Ramos (cell line): ENCODE data around the gene ITGB8.

ENCODE experiments used
- in situ Hi-C: fragments of 300-500 bp; cut with MboI; formaldehyde crosslinking; loops from one replicate; pipeline ENCODE4 v1.14.3; 2022; ENCODE audit warnings: low sequenced_read_pairs; ENCODE audit not compliant: unreplicated experiment

Gene ITGB8

DNA sequence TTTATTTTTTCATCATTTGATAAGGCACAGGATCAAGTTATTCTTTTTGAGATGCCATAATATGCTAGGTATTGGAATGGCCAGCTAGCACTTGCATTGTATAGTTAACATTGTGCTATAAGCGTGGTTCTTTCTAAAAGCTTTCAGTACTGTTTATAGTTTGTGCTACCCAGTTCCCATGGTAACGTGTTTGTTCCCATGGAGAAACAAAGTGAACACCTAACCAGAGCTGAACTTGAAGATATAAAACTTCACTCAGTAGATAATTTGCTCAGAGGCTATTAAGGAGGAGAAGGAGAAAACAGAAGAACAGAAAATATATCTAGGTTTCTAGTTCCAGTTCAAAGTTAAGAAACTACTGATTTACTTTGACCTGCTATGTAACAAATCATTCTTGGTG, 23.6 kb upstream of the ITGB8 start:
- in situ Hi-C loops = no loop called here

DNA sequence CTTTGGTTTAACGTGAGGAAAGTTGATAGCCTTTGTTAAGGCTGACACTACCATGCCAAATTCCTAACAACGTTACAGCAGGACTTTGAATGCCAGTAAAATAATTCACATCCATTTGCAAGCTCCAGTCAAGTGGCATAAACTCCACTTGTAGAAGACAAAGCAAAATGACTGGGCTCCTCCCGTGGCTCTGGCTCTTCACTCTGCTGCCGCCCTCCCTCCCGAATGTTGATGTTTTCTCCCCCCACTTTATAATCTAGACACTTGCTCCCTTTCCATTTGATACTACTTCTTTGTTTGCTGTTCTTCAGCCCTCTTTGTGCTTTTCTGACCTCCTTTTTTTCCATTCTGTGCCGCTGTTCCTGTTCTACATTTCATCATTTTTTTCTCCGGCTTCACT, 22.8 kb upstream of the ITGB8 start:
- in situ Hi-C loops = no loop called here

DNA sequence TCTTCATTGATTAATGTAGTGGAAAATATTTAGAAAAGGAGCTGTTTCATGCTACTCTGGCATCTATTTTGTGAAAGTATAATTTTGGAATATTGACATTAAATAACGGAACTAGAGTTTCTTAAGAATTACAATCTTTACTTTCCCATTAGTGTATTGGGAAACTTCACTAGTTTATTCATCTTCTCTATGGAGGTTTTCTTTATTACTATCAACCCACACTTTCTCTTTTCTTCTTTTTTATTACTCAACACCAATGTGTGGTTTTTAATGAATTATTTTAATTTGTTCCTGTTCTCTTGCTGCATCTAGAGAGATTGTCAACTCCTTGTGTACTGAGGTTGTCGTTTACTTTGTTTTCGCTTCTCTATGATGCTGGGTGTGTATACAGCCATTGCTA, 20.4 kb upstream of the ITGB8 start:
- in situ Hi-C loops = no loop called here

DNA sequence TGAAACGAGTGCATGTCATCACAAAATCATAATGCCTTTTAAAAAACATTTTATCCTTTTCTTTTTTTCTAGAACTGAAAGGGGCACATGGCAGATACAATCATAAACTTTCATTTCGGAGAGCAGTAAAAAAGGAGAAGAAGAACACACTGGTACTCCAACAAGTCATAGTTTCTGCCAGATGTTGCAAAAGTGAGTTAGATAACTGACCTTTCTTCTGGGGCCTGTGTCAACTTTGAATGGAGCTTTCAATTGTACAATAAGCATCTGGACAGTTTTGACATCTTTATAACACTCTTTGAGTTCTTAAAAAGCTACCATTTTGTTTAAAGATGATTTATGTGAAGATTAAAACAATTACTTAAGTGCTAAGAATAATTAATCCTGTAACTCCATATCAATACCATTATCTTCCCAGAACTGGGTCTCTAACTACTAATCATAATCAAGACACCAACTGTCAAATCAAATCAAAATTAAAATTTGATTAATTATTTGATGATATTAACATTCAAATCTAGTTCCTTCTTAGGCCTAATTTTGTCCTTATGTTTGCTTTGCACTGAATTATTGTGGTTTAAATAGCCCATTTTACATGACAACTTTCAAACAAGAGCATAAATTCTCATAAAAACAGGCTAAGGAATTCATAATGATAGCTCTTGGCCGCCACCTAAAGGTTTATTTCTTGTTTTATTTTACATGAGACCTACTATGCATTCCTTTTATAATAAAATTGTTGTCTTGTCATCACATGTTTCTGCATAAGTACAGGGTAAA, 19.5 kb upstream of the ITGB8 start:
- in situ Hi-C loops = no loop called here

DNA sequence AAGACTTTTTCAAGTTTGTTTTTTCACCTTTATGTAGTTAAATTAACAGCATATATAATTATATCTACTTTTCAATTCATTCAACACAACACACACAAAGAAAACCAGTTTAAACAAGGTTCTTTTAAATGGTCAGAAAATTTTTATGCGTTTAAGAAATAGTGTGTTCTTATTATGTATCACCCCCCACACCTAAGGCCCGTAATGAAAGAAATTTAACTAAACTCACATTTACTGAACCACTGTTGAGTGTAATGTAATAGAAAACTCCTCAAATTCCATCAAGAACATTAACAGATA, 19.0 kb upstream of the ITGB8 start:
- in situ Hi-C loops = no loop called here

DNA sequence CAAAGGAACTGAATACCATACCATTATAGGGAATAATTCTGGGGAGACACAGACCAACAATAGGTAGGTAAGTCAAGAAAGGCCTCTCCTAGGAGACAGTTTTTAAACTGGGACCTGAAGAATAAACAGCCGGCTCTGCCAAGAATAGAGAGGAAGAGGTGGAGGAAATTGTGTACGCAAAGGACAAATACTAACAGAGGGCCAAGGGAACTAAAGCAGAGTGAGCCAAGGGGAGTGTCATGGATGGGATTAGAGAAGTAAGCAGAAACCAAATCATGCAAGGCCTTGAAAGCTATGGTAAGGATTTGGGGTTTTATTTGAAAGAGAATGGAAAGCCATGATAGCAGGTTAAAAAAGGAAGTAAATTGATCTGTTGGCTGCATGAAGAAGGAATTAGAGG, 18.1 kb upstream of the ITGB8 start:
- in situ Hi-C loops = no loop called here

DNA sequence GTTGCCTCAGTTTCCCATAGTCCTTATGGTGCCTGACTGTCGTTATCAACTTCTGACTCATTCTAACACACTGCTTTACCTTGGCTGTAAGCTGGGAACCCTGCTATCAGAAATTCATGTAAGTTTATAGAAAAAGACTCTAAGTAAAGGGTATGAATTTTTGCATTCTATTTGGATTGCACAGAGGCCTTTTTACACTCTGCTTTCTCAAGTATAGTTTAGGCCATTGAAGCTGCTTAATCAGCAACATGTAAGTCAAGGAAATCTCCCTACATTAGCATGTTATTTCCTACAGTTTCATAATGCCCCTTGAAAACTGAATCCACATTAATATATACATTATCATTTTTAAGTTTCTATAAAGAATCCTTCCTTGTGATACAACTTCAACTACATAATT, 17.1 kb upstream of the ITGB8 start:
- in situ Hi-C loops = no loop called here

DNA sequence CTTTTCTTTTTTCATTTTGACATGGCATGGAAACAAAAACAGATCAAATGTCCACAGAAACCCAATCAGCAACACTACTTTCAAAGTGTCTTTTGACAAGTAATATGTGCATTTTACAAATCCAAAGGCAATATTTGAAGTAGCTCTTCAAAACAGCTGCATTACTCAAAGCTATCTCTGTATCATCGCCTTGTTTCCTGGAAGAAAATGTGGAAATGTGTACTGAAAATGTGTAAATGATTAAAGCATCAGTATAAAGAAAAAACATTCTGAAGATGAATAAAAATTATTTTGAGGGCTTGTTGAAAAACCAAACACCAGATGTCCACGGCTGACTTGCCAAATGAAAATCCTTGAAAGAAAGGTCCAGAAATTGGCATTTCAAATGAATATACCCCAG, 16.5 kb upstream of the ITGB8 start:
- in situ Hi-C loops = no loop called here

DNA sequence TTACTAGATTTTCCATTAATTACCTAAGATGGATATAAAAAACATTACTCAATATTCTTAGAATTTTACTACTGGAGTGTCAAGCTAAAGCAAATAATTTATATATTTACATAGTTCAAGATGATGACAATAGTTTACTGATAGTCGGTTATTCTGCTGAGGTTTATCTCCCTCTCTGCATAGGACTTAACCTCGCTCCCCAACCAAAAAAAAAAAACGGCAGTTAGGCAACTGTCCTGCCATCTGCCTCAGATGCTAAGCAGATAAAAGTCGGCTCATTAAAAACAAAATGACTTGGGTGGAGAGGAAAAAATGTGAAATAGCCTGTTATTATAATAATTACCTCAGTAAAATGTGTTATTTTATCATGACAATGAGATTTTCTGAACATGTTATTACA, 14.0 kb upstream of the ITGB8 start:
- in situ Hi-C loops = no loop called here

DNA sequence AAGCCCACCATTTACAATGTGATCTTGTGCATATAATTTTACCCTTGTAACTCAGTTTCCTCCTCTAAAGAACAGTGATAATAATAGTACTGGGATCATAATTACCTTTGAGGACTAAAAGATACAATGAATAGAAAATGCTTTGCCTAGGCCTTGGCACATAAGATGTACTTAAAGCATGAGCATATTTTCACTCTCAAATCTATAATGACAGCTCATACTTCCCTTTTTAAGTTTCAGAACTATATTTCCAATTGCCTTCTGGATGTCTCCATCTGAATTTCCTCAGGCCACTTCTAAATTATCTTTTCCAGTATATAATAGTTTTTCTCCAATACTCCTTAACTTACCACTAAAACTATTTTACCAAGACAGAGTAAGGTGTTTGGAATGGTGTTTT, 13.3 kb upstream of the ITGB8 start:
- in situ Hi-C loops = no loop called here

DNA sequence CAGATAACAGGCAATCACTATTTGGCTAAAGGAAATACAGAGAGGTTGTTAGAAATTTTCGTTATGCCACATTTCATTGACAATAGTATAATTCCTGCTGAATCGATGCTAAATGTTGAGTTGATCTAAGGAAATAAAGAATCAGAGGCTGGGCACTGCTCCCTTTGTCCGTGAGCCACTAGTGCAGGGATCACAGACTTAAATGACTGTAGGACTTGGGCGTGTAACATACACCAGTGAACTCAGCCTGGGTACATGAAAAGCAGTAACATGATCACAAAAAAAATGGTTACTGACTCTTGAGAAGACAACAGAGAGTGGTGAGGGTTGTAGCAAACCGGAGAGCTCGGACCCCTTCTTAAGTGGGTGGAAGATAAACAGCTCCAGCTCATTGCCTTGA, 11.8 kb upstream of the ITGB8 start:
- in situ Hi-C loops = no loop called here

DNA sequence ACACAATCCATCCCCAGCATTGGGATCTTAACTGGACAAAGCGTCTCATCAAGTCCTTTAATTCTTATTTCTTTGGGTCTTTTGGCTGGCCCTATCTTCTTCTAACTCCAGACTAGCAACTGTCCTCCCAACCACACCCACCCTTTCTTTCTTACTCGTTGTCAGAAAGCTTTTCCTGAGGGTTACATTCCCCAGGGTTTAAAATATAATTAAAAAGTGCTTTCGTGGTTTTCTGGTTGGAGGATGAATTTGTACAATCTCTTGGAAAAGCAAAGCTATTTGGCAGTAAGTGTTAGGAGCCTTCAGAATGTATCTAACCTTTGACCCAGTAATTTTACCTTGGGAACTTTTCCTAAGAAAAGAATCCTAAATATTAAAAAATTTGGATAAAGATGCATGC, 10.4 kb upstream of the ITGB8 start:
- in situ Hi-C loops = no loop called here

DNA sequence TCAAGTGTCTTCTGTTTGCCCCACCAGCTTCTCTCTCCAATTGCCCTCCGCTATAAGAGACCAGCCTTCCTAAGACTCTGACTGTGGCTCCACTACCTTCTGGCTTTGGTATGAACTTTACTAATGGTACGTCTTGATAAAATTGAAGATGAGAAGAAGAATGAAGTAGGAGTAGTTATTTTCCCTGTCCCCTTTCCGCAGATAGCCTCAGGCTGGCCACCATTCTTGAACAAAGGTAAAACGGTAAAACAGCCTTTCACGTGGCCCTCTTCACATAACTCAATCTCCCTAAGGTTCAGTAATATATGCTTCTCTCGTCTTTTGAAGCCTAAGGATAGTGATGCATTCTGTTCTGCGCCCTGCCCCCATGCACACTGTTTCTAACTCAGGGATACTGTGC, 9.9 kb upstream of the ITGB8 start:
- in situ Hi-C loops = no loop called here

DNA sequence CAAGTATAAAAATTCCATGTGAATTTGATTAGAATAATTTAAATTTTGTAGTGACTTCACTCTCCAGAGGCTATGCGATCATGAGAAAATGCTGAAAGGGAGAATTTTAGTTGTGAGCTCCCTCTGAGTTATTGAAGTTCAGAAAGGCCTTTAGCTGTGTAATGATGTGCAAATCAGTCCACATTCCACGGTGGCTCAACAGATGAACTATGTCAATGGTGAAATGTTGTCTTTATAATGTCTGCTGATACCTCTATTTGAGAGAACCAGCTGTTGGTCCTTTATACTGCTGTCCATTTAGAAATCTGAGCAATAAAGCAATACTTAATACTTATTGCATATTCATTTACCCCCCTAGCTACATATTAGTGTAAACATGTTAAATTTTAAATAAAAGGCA, 7.1 kb upstream of the ITGB8 start:
- in situ Hi-C loops = no loop called here

DNA sequence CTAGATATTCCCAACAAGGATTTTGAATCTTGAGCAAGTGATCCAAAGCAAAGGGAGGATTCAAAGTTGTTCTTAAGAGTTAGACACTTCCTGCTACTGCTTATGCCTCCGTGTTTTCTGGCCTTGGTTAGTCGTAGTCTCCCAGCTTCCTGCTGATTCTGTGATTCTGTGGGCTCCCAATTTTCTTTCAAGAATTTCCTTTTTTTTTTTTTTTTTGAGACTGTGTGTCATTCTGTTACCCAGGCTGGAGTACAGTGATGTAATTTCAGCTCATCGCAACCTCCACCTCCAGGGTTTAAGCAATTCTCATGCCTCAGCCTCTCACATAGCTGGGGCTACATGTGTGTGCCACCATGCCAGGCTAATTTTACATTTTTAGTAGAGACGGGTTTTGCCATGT, 4.4 kb upstream of the ITGB8 start:
- in situ Hi-C loops = no loop called here

DNA sequence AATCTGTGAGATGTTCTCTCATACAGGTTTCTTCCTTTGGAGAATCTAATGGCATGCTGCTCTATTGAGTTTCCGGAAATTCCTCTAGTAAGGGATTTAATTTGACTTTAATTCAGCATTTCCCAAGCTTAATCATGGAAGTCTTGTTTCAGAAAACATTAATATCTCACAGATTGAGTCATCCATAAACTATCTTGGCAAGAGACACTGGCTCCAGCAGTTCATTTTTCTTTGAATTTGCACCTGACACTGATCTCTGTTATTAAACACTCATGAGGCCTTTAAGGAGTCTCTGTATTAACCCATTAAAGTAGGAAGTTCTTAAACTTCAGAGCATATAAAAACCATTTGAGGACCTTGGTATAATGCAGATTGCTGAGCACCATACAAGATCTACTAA, 3.6 kb upstream of the ITGB8 start:
- in situ Hi-C loops = no loop called here

DNA sequence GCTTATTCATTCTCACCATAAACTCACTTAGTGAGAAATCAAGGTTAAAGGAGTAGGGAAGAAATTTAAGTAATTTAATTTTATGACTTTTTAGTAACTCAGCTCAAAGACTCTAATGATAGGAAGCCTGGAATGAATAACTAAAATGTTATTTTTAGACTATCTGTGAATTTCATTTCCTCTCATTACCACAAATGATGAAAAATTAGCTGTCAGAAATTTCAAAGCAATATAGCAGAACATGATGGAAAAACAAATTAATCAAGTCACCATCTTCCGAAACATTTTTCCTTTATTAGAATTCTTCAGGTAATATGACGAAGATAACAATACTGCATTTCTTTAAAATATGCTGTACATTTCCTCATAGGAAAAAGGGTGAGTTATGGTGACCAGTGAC, 2.7 kb upstream of the ITGB8 start:
- in situ Hi-C loops = no loop called here

DNA sequence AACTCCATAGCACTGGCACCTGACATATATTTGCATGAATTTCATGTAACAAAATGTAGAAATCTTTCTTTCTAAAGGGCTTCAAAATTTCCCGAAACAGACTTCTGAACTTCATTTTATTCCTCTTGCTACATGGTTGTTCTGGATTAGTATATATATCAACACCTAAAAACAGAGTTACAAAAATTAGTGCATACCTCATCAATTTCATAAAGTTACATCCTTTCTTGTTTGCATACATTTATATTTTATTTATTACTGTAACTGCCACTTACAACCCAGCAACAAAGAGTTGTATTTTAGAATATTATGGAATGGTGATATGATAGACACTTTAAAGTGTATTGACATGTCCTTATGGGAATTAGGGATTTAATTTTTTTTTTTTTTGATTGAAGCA, 2.0 kb upstream of the ITGB8 start:
- in situ Hi-C loops = no loop called here

DNA sequence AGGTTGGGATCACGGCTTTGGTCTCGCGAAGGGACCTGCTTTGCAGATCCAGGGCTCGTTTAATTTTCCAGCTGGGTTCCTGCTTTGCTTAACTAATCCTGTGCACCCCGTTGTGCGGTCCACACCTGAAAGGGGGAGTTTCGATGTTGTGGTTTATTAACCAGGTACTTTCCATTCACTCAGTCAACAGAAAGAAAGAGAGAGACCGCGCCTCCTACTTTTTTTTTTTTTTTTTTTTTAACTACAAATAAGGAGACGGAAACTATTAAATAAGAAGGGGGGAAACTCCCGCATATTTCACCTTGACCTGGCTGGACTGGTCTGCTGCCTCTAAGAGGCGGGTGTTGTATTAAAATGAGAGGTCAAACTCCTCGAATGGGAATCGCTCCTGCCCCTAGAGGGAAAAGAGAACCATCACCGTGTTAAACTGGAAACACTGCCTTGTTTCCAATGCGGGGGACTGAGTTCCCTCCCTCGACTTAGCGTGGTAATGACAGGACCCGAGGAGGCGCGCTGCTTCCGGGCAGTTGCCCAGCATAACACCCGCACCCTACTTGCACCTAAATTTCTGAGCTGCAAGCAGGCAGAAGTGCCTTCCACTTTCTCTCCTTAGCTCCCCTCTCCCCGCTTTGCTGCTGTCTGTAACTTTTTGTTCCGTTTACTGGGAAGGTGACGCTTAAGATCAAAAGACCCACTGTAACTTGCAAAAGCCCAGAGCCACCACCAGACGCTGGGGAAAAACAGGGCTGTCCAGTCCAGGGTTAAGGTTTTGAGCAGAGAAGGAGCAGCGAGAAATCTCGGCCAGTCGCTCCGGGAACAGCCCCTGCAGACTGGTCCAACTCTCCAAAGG, 1.1 kb upstream of the ITGB8 start:
- in situ Hi-C loops = no loop called here

DNA sequence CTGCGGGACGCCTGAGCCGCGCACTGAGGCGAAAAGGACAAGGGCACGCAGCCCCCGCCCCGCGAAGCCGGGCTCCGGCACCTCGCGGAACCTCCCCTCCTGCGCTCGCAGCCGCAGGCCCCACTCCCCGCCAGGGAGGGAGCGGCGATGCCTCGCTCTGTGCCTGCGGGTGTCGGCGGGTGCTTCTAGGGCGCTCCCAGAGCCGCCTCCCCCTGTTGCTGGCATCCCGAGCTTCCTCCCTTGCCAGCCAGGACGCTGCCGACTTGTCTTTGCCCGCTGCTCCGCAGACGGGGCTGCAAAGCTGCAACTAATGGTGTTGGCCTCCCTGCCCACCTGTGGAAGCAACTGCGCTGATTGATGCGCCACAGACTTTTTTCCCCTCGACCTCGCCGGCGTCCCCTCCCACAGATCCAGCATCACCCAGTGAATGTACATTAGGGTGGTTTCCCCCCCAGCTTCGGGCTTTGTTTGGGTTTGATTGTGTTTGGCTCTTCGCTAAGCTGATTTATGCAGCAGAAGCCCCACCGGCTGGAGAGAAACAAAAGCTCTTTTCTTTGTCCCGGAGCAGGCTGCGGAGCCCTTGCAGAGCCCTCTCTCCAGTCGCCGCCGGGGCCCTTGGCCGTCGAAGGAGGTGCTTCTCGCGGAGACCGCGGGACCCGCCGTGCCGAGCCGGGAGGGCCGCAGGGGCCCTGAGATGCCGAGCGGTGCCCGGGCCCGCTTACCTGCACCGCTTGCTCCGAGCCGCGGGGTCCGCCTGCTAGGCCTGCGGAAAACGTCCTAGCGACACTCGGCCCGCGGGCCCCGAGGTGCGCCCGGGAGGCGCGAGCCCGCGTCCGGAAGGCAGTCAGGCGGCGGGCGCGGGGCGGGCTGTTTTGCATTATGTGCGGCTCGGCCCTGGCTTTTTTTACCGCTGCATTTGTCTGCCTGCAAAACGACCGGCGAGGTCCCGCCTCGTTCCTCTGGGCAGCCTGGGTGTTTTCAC, 519 bp downstream of the ITGB8 start:
- in situ Hi-C loops = no loop called here
